Measurements from ENCODE around the gene WDR20. TPM values are rescaled to one million over a fixed set of nuclear protein-coding genes. Genes with fewer than 3 reads are reported as not detected.
"Not testable (repeated sequence)": the region's sequence is repeated elsewhere in the genome, so short reads cannot be mapped to it uniquely, and the experiment has no call there.

Gene WDR20
- total RNA-seq, 1 experiment from 2014 or later, result 25.6 TPM

- no peak overlapping the region for H3K4me3 Mint-ChIP-seq
- no peaks in the 10 kb centered on the region for H3K4me1 Mint-ChIP-seq
- no peaks in the 10 kb centered on the region; the same call in 1 of the 2 replicates for H3K36me3 Mint-ChIP-seq
- no peak for DNase-seq (ENCODE audit: low spot score)
- H3K27me3 Mint-ChIP-seq (ENCODE audit: low read depth), result peaks cover 4% of the 10 kb centered on the region; the same call in 1 of the 2 replicates
- ChIA-PET CTCF (interaction anchor here (3.9 kb wide), 1 partner anchor 76 kb away, joined by 33 read pairs; no protein-coding TSS in a partner anchor), POLR2A (no interaction called here)
- TF ChIP-seq ETV6 (CRISPR knock-in tag; IDR thresholded peaks at IDR 0.05), result no peak
- no peak for TF ChIP-seq IRF2 (CRISPR knock-in tag; IDR thresholded peaks at IDR 0.05; ENCODE audit: borderline replicate concordance, low read depth)
- TF ChIP-seq ZNF512 (CRISPR knock-in tag; IDR thresholded peaks at IDR 0.05; ENCODE audit: borderline replicate concordance), result no peak
- no peak for TF ChIP-seq ZNF281 (CRISPR knock-in tag; IDR thresholded peaks at IDR 0.05)
- TF ChIP-seq PREB (CRISPR knock-in tag; IDR thresholded peaks at IDR 0.05; ENCODE audit: borderline replicate concordance), result no peak
- TF ChIP-seq RELA (CRISPR knock-in tag; IDR thresholded peaks at IDR 0.05; ENCODE audit: borderline replicate concordance), result no peak
- TF ChIP-seq ZNF425 (CRISPR knock-in tag; conservative IDR thresholded peaks at IDR 0.05), result no peak
- no peak for TF ChIP-seq ZNF263 (CRISPR knock-in tag; IDR thresholded peaks at IDR 0.05; ENCODE audit: low read depth)
- TF ChIP-seq NFYB (CRISPR knock-in tag; conservative IDR thresholded peaks at IDR 0.05; ENCODE audit: low read depth), result no peak
- ATAC-seq, result no peak
- H3K27ac Mint-ChIP-seq, result no peak overlapping the region
- no peaks in the 10 kb centered on the region for H3K9me3 Mint-ChIP-seq
These were observed 99.5 kb downstream of the WDR20 start for GRCh38 chr14:102239231-102239630.

- POLR2A ChIA-PET; H3K4me1 Mint-ChIP-seq; ATAC-seq; H3K27me3 Mint-ChIP-seq (ENCODE audit: low read depth); DNase-seq (ENCODE audit: low spot score); CTCF ChIA-PET; H3K36me3 Mint-ChIP-seq; H3K4me3 Mint-ChIP-seq; H3K27ac Mint-ChIP-seq; H3K9me3 Mint-ChIP-seq: not testable (repeated sequence)
These were observed 100.8 kb downstream of the WDR20 start for GRCh38 chr14:102240481-102240880.

- Mint-ChIP-seq H3K36me3 (no peaks in the 10 kb centered on the region; the same call in 1 of the 2 replicates), H3K4me1 (no peaks in the 10 kb centered on the region), H3K4me3 (no peak overlapping the region), H3K27me3 (ENCODE audit: low read depth) (peaks cover 4% of the 10 kb centered on the region; the same call in 1 of the 2 replicates), H3K9me3 (no peaks in the 10 kb centered on the region), H3K27ac (no peak overlapping the region)
- ChIA-PET POLR2A (no interaction called here), CTCF (no interaction called here)
- ATAC-seq, result no peak
- no peak for DNase-seq (ENCODE audit: low spot score)
- TF ChIP-seq GTF2I (CRISPR knock-in tag; conservative IDR thresholded peaks at IDR 0.05), result no peak
- no peak for TF ChIP-seq ZNF396 (CRISPR knock-in tag; IDR thresholded peaks at IDR 0.05; ENCODE audit: borderline replicate concordance)
- no peak for TF ChIP-seq FOXP1 (CRISPR knock-in tag; IDR thresholded peaks at IDR 0.05; ENCODE audit: borderline replicate concordance)
- no peak for TF ChIP-seq MXD4 (CRISPR knock-in tag; IDR thresholded peaks at IDR 0.05; ENCODE audit: borderline replicate concordance)
- no peak for TF ChIP-seq MLX (CRISPR knock-in tag; IDR thresholded peaks at IDR 0.05)
- no peak for TF ChIP-seq TEAD4 (CRISPR knock-in tag; IDR thresholded peaks at IDR 0.05)
- no peak for TF ChIP-seq PREB (CRISPR knock-in tag; IDR thresholded peaks at IDR 0.05; ENCODE audit: borderline replicate concordance)
- TF ChIP-seq RORB (CRISPR knock-in tag; IDR thresholded peaks at IDR 0.05), result no peak
- no peak for TF ChIP-seq ATF1 (CRISPR knock-in tag; IDR thresholded peaks at IDR 0.05)
- no peak for TF ChIP-seq AR (CRISPR knock-in tag; IDR thresholded peaks at IDR 0.05)
These were observed 101.5 kb downstream of the WDR20 start for GRCh38 chr14:102241147-102241546.

Data from WTC11 (cell line).